DND-41 (cell line): ENCODE results near the gene PPP4R1.

Source experiments
- CTCF ChIP-seq: IDR thresholded peaks from 2 replicates; pipeline ENCODE4 v1.5.1; 2012; ENCODE audit warnings: borderline replicate concordance, low read length, moderate library complexity, mild to moderate bottlenecking; ENCODE audit not compliant: poor library complexity, severe bottlenecking; ENCODE audit errors: extremely low read depth
- EZH2 ChIP-seq: IDR thresholded peaks from 3 replicates; pipeline ENCODE4 v1.6.1; 2012; ENCODE audit warnings: borderline replicate concordance, low read depth, mild to moderate bottlenecking, moderate library complexity, low read length, inconsistent platforms; ENCODE audit not compliant: severe bottlenecking

GRCh38 chr18:9575558-9575957, 38.8 kb downstream of the PPP4R1 start:
- no peak for TF ChIP-seq CTCF
- TF ChIP-seq EZH2 = no peak
